Omental fat pad (tissue), 4 donors: ENCODE results near the gene PARP11. TPM values are rescaled to one million over a fixed set of nuclear protein-coding genes. Genes with fewer than 3 reads are reported as not detected.

ENCODE experiments used
- ATAC-seq: fragments of 150-250 bp; one replicate; pipeline ENCODE4 v1.9.1; 2016; ENCODE audit warnings: mild to moderate bottlenecking, moderate library complexity; ENCODE audit not compliant: low FRiP score
- DNase-seq: peaks from one replicate; pipeline ENCODE4 v3.0.0-alpha.2; 2019; ENCODE audit warnings: low spot score
- CTCF ChIP-seq, 3 donors: fragments of 450-650 bp; IDR thresholded peaks; one replicate each; pipeline ENCODE4 v1.5.1; 2016 to 2017; ENCODE audit warnings: antibody characterized with exemption in 3 of 3, mild to moderate bottlenecking in 3 of 3, moderate library complexity in 2 of 3
- total RNA-seq, 4 donors: library from RNA; depleted of rRNA; stranded (reverse); fragments of >200 nt; gene quantifications; one replicate each; pipeline ENCODE4 v1.1.0, GENCODE V29; 2016

The PARP11 gene
- total RNA-seq, 4 donors from 2014 or later = 4.0 to 14.8 (median 5.7) TPM

DNA sequence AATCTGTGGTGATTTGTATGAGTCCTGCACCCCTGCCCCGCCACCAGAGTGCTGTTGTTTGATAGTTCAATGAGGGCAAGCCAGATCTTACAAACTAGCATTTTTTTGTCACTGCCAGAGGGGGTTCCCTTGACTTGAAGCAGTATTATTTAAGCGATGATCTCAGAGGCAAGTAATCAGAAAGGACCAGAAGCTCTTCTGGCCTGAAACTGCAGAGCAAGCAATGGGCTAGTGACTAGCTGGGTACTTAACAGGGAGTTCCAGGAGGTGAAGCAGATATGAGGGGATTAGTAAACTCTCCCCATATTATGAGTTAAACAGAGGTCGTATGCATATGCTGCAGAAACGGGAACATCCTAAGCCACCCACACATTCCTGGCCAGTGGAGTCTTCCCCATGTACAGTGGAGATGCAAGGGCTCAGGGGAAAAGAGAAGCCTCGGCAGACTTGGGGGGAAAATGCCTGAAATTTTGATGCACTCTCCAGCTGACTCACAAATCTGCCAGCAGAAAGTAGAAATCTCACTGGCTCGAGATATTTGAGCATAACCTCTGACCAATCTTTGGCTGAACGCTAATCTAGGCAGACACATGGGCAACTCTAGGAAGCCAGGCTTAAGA lies 112.0 kb downstream of the PARP11 start:
- ATAC-seq = no peak
- DNase-seq = no peak
- TF ChIP-seq CTCF (IDR thresholded peaks at IDR 0.05) = no peak

GRCh38 chr12:3759878-3760277 lies 113.3 kb downstream of the PARP11 start:
- TF ChIP-seq CTCF (IDR thresholded peaks at IDR 0.05) = no peak
- ATAC-seq (no peak), DNase-seq (no peak)

Other genes with a start within 250 kb of the PARP11 start
- gene CRACR2A, start 120.3 kb downstream of the PARP11 start, total RNA-seq = 10 to 100 TPM in 1 of 4 donors, 1 to 10 TPM in 3; 2.2 to 11.8 (median 5.0) TPM